Caco-2 (cell line): ENCODE measurements around the gene ZSWIM1. TPM values are rescaled to one million over a fixed set of nuclear protein-coding genes. Genes with fewer than 3 reads are reported as not detected.

Source experiments
- BruUV-seq: library from RNA; stranded (reverse); fragments of 400-500 nt; replicated peaks from 2 replicates; lab custom pipeline; 2021; lab: Mats Ljungman, UMichigan
- CTCF ChIA-PET: fragments of 300-600 bp; sonication (Branson Sonifier 250); formaldehyde crosslinking; loops from one replicate; lab custom pipeline; 2022; ENCODE audit warnings: antibody characterized with exemption; lab: Charles Lee
- POLR2A ChIA-PET: fragments of 300-600 bp; sonication (Branson Sonifier 250); formaldehyde crosslinking; loops from one replicate; lab custom pipeline; 2022; ENCODE audit warnings: antibody characterized with exemption; lab: Charles Lee
- DNase-seq, 2 experiments: peaks; one replicate each; pipeline versions ENCODE4 v3.0.0 to v3.0.0-alpha.2; 2020 to 2022
- H3K27me3 ChIP-seq: replicated peaks from 2 replicates; pipeline ENCODE4 v1.6.0; 2011; ENCODE audit warnings: low read length; ENCODE audit not compliant: control insufficient read depth, insufficient read depth
- H3K36me3 ChIP-seq: 2 replicates; pipeline ENCODE4 v1.5.1; 2011; ENCODE audit warnings: low read length; ENCODE audit not compliant: control insufficient read depth, insufficient read depth
- H3K4me1 ChIP-seq: fragments of 250-450 bp; sonication (Bioruptor Pico); 2 replicates; pipeline ENCODE4 v1.5.1; 2020; ENCODE audit warnings: mild to moderate bottlenecking
- H3K4me3 ChIP-seq: 2 replicates; pipeline ENCODE4 v1.5.1; 2011; ENCODE audit warnings: low read depth, mild to moderate bottlenecking, control low read depth, low read length
- H3K9me3 ChIP-seq: fragments of 250-450 bp; sonication (Bioruptor Pico); 2 replicates; pipeline ENCODE4 v1.5.1; 2020; ENCODE audit warnings: mild to moderate bottlenecking, moderate library complexity
- H3K27ac Mint-ChIP-seq: one replicate; pipeline ENCODE4 v1.8.0; 2022; ENCODE audit warnings: mixed read lengths; ENCODE audit not compliant: unreplicated experiment
- H3K27me3 Mint-ChIP-seq: one replicate; pipeline ENCODE4 v1.8.0; 2022; ENCODE audit warnings: mixed read lengths; ENCODE audit not compliant: insufficient read depth, unreplicated experiment
- H3K36me3 Mint-ChIP-seq: one replicate; pipeline ENCODE4 v1.8.0; 2022; ENCODE audit warnings: mild to moderate bottlenecking, mixed read lengths; ENCODE audit not compliant: insufficient read depth, unreplicated experiment
- H3K4me1 Mint-ChIP-seq: one replicate; pipeline ENCODE4 v1.8.0; 2022; ENCODE audit warnings: low read depth, mixed read lengths; ENCODE audit not compliant: unreplicated experiment
- H3K4me3 Mint-ChIP-seq: one replicate; pipeline ENCODE4 v1.8.0; 2022; ENCODE audit warnings: mild to moderate bottlenecking, moderate library complexity, mixed read lengths; ENCODE audit not compliant: unreplicated experiment
- H3K9me3 Mint-ChIP-seq: one replicate; pipeline ENCODE4 v1.8.0; 2022; ENCODE audit warnings: mixed read lengths; ENCODE audit not compliant: unreplicated experiment
- intact Hi-C: fragments of 100-400 bp; cut with micrococcal nuclease; formaldehyde crosslinking; loops from one replicate; pipeline ENCODE4 v1.10.0; 2022; ENCODE audit not compliant: unreplicated experiment
- total RNA-seq: library from RNA; stranded (reverse); gene quantifications from 2 replicates; pipeline ENCODE4 v1.2.3, GENCODE V29; 2022
- TF ChIP-seq, protein P1 (sequence below), 2 experiments: fragments of 200-600 bp in 1 of 2; IDR thresholded peaks; 1 replicate in 1 of 2; 2 replicates in 1 of 2; pipeline versions ENCODE4 v1.5.1 to v1.8.0; 2011 to 2022; ENCODE audit warnings: antibody characterized with exemption in 1 of 2, control low read depth in 1 of 2, inconsistent platforms in 1 of 2, low read depth in 1 of 2, low read length in 1 of 2, mild to moderate bottlenecking in 1 of 2, moderate library complexity in 1 of 2; ENCODE audit not compliant: insufficient read depth in 1 of 2, severe bottlenecking in 1 of 2, unreplicated experiment in 1 of 2

Gene ZSWIM1
- total RNA-seq, 1 experiment from 2014 or later: 27.3 TPM

DNA sequence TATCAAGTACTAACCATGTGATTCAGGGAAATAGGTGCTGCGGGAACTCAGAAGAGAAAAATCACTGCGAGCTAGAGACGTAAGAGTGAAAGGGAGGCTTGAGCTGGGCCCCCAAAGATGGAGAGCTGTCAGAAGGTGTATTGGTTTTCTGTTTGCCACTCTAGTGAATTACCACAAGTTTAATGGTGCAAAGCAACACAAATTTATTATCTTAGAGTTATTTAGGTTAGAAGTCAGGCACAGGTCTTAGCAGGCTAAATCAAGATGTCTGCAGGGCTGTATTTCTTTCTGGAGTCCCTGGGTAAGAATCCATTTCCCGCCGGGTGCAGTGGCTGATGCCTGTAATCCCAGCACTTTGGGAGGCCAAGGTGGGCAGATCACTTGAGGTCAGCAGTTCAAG lies 21.1 kb upstream of the ZSWIM1 start:
- H3K9me3 ChIP-seq: no peaks in the 10 kb centered on the region
- TF ChIP-seq, protein P1, sequence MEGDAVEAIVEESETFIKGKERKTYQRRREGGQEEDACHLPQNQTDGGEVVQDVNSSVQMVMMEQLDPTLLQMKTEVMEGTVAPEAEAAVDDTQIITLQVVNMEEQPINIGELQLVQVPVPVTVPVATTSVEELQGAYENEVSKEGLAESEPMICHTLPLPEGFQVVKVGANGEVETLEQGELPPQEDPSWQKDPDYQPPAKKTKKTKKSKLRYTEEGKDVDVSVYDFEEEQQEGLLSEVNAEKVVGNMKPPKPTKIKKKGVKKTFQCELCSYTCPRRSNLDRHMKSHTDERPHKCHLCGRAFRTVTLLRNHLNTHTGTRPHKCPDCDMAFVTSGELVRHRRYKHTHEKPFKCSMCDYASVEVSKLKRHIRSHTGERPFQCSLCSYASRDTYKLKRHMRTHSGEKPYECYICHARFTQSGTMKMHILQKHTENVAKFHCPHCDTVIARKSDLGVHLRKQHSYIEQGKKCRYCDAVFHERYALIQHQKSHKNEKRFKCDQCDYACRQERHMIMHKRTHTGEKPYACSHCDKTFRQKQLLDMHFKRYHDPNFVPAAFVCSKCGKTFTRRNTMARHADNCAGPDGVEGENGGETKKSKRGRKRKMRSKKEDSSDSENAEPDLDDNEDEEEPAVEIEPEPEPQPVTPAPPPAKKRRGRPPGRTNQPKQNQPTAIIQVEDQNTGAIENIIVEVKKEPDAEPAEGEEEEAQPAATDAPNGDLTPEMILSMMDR (IDR thresholded peaks at IDR 0.05; ENCODE audit: insufficient read depth in 1 of 2, low read depth in 1 of 2, low read length in 1 of 2, severe bottlenecking in 1 of 2, unreplicated experiment in 1 of 2): no peak
- ChIA-PET POLR2A (no interaction called here), CTCF (interaction anchor here (0.7 kb wide), 1 partner anchor 67 kb away, joined by 3 read pairs; no protein-coding TSS in a partner anchor)
- no peak overlapping the region for H3K4me3 ChIP-seq
- H3K9me3 Mint-ChIP-seq: no peaks in the 10 kb centered on the region
- BruUV-seq: no TSS peak
- no peaks in the 10 kb centered on the region for H3K27me3 ChIP-seq
- H3K4me3 Mint-ChIP-seq: no peak overlapping the region
- no peaks in the 10 kb centered on the region for H3K27me3 Mint-ChIP-seq
- H3K36me3 ChIP-seq: no peaks in the 10 kb centered on the region
- peaks cover 28% of the 10 kb centered on the region for H3K36me3 Mint-ChIP-seq
- H3K4me1 Mint-ChIP-seq: peaks cover 17% of the 10 kb centered on the region
- DNase-seq: no peak
- H3K4me1 ChIP-seq: peaks cover 23% of the 10 kb centered on the region
- intact Hi-C loops: no loop called here
- H3K27ac Mint-ChIP-seq: no peak overlapping the region

DNA sequence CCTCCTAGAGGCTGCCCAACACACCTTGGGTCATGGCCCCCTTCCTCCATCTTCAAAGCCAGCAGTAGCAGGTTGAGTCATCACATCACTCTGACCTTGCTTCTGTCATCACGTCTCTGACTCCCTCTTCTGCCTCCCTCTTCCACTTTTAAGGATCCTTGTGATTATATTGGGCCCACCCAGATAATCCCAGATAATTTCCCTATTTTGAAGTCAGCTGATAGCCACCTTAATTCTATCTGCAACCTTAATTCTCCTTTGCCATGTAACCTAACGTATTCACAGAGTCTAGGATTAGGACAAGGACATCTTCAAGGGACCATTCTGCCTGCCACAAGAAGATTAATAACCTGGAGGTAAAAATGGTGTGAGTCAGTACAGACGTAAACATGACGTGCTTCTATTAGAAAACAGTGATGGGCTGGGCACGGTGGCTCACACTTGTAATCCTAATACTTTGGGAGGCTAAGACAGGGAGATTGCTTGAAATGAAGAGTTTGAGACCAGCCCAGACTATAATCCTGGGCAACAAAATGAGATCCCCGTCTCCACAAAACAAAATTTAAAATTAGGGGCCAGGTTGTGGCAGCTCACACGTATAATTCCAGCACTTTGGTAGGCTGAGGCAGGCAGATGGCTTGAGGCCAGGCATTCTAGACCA lies 20.3 kb upstream of the ZSWIM1 start:
- H3K9me3 Mint-ChIP-seq: no peaks in the 10 kb centered on the region
- no peak overlapping the region for H3K27ac Mint-ChIP-seq
- ChIA-PET CTCF (interaction anchor here (0.7 to 1.2 kb wide), 2 partner anchors 20 to 109 kb away, joined by 3 read pairs; no protein-coding TSS in a partner anchor), POLR2A (interaction anchor here (0.6 to 0.9 kb wide), 2 partner anchors 20 to 39 kb away, joined by 5 to 7 read pairs; no protein-coding TSS in a partner anchor)
- H3K36me3 Mint-ChIP-seq: peaks cover 28% of the 10 kb centered on the region
- Histone ChIP-seq H3K36me3 (no peaks in the 10 kb centered on the region), H3K4me3 (no peak overlapping the region), H3K9me3 (no peaks in the 10 kb centered on the region), H3K4me1 (peaks cover 23% of the 10 kb centered on the region), H3K27me3 (no peaks in the 10 kb centered on the region)
- intact Hi-C loops: no loop called here
- H3K27me3 Mint-ChIP-seq: no peaks in the 10 kb centered on the region
- no peak for DNase-seq
- peaks cover 17% of the 10 kb centered on the region for H3K4me1 Mint-ChIP-seq
- TF ChIP-seq, protein P1 (IDR thresholded peaks at IDR 0.05; ENCODE audit: insufficient read depth in 1 of 2, low read depth in 1 of 2, low read length in 1 of 2, severe bottlenecking in 1 of 2, unreplicated experiment in 1 of 2): no peak
- H3K4me3 Mint-ChIP-seq: no peak overlapping the region
- no TSS peak for BruUV-seq

DNA sequence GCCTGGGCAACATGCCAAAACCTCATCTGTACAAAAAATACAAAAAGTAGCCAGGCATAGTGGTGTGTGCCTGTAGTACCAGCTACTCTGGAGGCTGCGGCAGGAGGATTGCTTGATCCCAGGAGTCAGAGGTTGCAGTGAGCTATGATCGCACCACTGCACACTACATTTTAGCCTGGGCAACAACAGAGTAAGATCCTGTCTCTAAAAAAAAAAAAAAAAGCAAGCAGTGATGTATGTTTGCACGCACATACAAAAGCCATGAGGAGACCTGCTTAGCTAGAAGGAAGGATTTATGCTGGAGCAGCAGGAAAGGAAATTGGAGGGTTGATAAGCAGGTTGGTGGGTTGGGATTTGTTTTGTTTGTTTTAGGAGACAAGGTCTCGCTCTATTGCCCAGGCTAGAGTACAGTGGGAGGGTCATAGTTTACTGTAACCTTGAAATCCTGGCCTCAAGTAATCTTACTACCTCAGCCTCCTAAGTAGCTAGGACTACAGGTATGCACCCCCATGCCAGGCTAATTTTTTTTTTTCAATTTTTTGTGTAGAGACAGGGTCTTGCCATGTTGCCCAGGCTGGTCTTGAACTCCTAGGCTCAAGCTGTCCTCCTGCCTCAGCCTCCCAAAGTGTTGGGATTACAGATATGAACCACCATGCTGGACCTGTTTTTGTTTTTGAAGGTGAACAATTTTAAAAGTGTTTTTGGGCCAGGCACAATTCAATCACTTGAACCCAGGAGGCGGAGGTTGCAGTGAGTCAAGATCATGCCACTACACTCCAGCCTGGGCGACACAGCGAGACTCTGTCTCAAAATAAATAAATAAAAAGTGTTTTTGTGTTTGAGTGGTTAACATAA lies 19.6 kb upstream of the ZSWIM1 start:
- BruUV-seq: no TSS peak
- H3K4me1 Mint-ChIP-seq: peaks cover 17% of the 10 kb centered on the region
- no peak overlapping the region for H3K27ac Mint-ChIP-seq
- intact Hi-C loops: no loop called here
- H3K36me3 Mint-ChIP-seq: peaks cover 26% of the 10 kb centered on the region
- Histone ChIP-seq H3K36me3 (no peaks in the 10 kb centered on the region), H3K4me1 (peaks cover 19% of the 10 kb centered on the region), H3K9me3 (no peaks in the 10 kb centered on the region), H3K27me3 (no peaks in the 10 kb centered on the region), H3K4me3 (no peak overlapping the region)
- ChIA-PET POLR2A (interaction anchor here (0.6 to 0.9 kb wide), 2 partner anchors 19 to 39 kb away, joined by 5 to 7 read pairs; no protein-coding TSS in a partner anchor), CTCF (interaction anchor here (0.6 to 1.2 kb wide), 2 partner anchors 19 to 750 kb away, joined by 3 to 9 read pairs; no protein-coding TSS in a partner anchor)
- no peaks in the 10 kb centered on the region for H3K9me3 Mint-ChIP-seq
- TF ChIP-seq, protein P1 (IDR thresholded peaks at IDR 0.05; ENCODE audit: insufficient read depth in 1 of 2, low read depth in 1 of 2, low read length in 1 of 2, severe bottlenecking in 1 of 2, unreplicated experiment in 1 of 2): no peak
- no peak for DNase-seq
- no peak overlapping the region for H3K4me3 Mint-ChIP-seq
- no peaks in the 10 kb centered on the region for H3K27me3 Mint-ChIP-seq
